ENCODE data around the gene UCHL3. TPM values are rescaled to one million over a fixed set of nuclear protein-coding genes. Genes with fewer than 3 reads are reported as not detected.
A peak's percentile ranks its signal among the peaks of the same experiment; 100 is the strongest.

UCHL3 gene
- total and polyA plus RNA-seq, 12 donors = 11.3 to 61.8 (median 23.2) TPM

DNA sequence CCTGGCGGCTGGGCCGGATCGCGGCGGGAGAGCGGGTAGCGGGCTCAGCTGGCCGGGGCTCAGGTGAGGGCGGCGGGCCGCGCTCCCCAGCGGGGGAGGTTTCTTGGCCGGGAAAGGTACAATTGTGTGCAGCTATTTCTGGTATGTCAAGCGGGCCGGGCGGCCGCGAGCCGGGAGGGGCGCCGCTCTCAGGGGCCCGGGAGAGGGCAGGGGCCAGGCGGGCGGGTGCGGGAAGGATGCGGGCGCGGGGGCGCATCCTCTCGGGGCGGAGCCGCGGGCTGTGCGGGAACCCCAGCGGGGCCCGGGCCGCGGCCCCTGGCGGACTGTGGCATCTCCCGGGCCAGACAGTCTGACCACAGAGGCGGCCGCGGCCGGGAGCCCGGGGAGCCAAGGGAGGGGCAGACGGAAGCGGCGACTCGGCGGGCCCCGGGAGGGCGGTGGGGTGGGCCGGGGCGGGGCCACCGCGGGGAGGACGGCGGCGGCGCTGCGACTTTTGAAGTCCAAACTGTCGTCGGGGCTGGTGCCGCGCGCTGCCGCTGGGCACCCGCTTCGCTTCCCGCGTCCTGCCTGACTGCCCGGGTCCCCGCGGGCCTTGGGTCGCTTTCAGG lies 86.3 kb downstream of the UCHL3 start, which contains the start of gene LMO7:
Gene LMO7, plus strand, starts transcription at position 503 of the 608 bp plus-strand sequence. CDS start 328 bp downstream, outside the sequence.
- intact Hi-C loops (cut with DNase I) = no loop called here
- Histone ChIP-seq H3K27ac (peak within 1 kb of the TSS in 6 of 10 donors; percentile 41 to 71 (median 58)), H3K27me3 (peaks cover 0 to 37% (median 0%) of the 10 kb centered on the region in 7 donors), H3K4me3 (peak within 1 kb of the TSS; percentile 50 to 77 (median 71)), H3K4me1 (peaks cover 4 to 26% (median 8%) of the 10 kb centered on the region in 9 donors), H3K9me3 (no peaks in the 10 kb centered on the region), H3K36me3 (no peaks in the 10 kb centered on the region)
- peak; percentile 37 to 61 for DNase-seq
- peak; percentile 62 to 89 (median 76) for ATAC-seq
- 0 to 1% methylated on average over 66 to 76 of the region's 76 CpGs for WGBS, 2 donors
- no peak for TF ChIP-seq CTCF (IDR thresholded peaks at IDR 0.05)

GRCh38 chr13:75636436-75637180 lies 87.0 kb downstream of the UCHL3 start:
- TF ChIP-seq CTCF (IDR thresholded peaks at IDR 0.05) = no peak
- no peaks in the 10 kb centered on the region for H3K36me3 ChIP-seq
- intact Hi-C loops (cut with DNase I) = no loop called here
- peaks cover 0 to 37% (median 0%) of the 10 kb centered on the region in 7 donors for H3K27me3 ChIP-seq
- H3K9me3 ChIP-seq = no peaks in the 10 kb centered on the region
- peak; percentile 9 to 15 for DNase-seq
- ATAC-seq = peak; percentile 25 to 63 (median 51)
- peak overlapping the region in 6 of 10 donors; percentile 41 to 71 (median 58) for H3K27ac ChIP-seq
- peaks cover 4 to 26% (median 8%) of the 10 kb centered on the region in 9 donors for H3K4me1 ChIP-seq
- peak overlapping the region; percentile 50 to 77 (median 71) for H3K4me3 ChIP-seq
- 1 to 2% methylated on average over 58 of the region's 58 CpGs for WGBS, 2 donors

- Histone ChIP-seq H3K4me3 (peak overlapping the region in 9 of 10 donors; percentile 55 to 77 (median 72)), H3K27me3 (peaks cover 0 to 37% (median 0%) of the 10 kb centered on the region in 7 donors), H3K9me3 (no peaks in the 10 kb centered on the region), H3K36me3 (no peaks in the 10 kb centered on the region), H3K27ac (no peak overlapping the region), H3K4me1 (peaks cover 4 to 26% (median 8%) of the 10 kb centered on the region in 9 donors)
- DNase-seq (no peak), ATAC-seq (no peak)
- 30 to 34% methylated on average over 17 of the region's 17 CpGs for WGBS, 2 donors
- intact Hi-C loops (cut with DNase I) = no loop called here
- TF ChIP-seq CTCF (IDR thresholded peaks at IDR 0.05) = no peak
Observed at GRCh38 chr13:75637181-75637750, 87.7 kb downstream of the UCHL3 start.

DNA sequence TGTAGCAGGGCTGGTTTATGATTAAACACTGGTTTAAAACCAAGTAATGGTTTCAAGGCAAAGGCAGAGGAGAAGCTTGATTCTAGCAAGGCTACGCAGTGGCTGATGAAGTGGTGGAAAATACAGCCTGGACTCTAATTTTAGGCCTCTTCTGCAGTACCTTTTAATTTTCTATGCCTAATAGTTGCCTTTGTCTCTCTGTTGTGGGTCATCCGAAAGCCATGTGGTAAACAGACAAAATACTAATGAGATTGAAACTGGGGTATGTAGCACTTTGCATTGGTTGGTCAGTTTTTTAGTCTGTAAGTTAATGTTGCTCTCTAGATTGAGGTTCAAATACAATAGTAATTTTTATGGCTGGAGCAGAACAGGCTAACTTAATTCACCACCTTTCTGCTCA lies 89.9 kb downstream of the UCHL3 start:
- H3K27ac ChIP-seq = no peak overlapping the region
- no peak for ATAC-seq
- peaks cover 4 to 26% (median 8%) of the 10 kb centered on the region in 9 donors for H3K4me1 ChIP-seq
- DNase-seq = no peak
- H3K27me3 ChIP-seq = peaks cover 0 to 37% (median 0%) of the 10 kb centered on the region in 7 donors
- 98% methylated on average over 2 of the region's 2 CpGs for WGBS, 2 donors
- H3K36me3 ChIP-seq = no peaks in the 10 kb centered on the region
- H3K9me3 ChIP-seq = no peaks in the 10 kb centered on the region
- intact Hi-C loops (cut with DNase I) = no loop called here
- no peak overlapping the region for H3K4me3 ChIP-seq
- no peak for TF ChIP-seq CTCF (IDR thresholded peaks at IDR 0.05)
